Measurements from ENCODE around the gene LMBR1. TPM values are rescaled to one million over a fixed set of nuclear protein-coding genes. Genes with fewer than 3 reads are reported as not detected.

The LMBR1 gene
- total and polyA plus RNA-seq, 2 of the 13 experiments (the other 11 are each of a cell fraction or from before 2014, with no cell fraction given), result 20.9 to 39.6 TPM

DNA sequence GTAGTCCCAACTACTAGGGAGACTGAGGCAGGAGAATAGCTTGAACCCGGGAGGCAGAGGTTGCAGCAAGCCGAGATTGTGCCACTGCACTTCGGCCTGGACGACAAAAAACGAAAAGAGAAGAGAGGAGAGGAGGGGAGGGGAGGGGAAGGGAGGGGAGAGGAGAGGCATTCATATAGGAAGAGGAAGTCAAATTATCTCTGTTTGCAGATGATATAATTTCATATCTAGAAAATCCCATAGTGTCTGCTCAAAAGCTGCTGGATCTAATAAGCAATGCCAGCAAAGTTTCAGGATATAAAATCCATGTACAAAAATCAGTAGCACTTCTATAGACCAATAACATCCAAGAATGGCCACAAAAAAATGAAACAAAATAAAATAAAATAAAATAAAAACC, 120.3 kb downstream of the LMBR1 start:
- Histone ChIP-seq H3K4me3 (replicated peaks in 1 of 3; ENCODE audit: insufficient read depth in 1 of 3, low read depth in 2 of 3, low read length in 3 of 3) (no peak overlapping the region), H3K4me2 (ENCODE audit: low read depth, low read length) (no peak overlapping the region), H3K27ac (ENCODE audit: extremely low read length, insufficient read depth, low read length) (no peak overlapping the region), H4K20me1 (ENCODE audit: insufficient read depth, low read length) (no peaks in the 10 kb centered on the region; the same call in 1 of the 2 replicates), H3K9ac (ENCODE audit: insufficient read depth, low read depth, low read length) (no peak overlapping the region), H2AFZ (ENCODE audit: low read length) (no peak overlapping the region), H3K79me2 (ENCODE audit: insufficient read depth, low read length) (no peaks in the 10 kb centered on the region), H3K9me3 (ENCODE audit: low read length) (no peaks in the 10 kb centered on the region), H3K36me3 (replicated peaks in 1 of 2; ENCODE audit: control insufficient read depth in 1 of 2, insufficient read depth in 2 of 2, low read length in 2 of 2) (no peaks in the 10 kb centered on the region), H3K4me1 (ENCODE audit: insufficient read depth, low read length) (no peaks in the 10 kb centered on the region), H3K27me3 (ENCODE audit: control insufficient read depth in 1 of 2, insufficient read depth in 2 of 2, low read length in 2 of 2) (no peaks in the 10 kb centered on the region)
- intact Hi-C loops (cut with micrococcal nuclease; ENCODE audit: unreplicated experiment), result no loop called here
- 91% methylated on average over 5 of the region's 5 CpGs for WGBS (ENCODE audit: low lambda C conversion rate)
- ATAC-seq, result no peak
- no peak for TF ChIP-seq FOXO1 (CRISPR knock-in tag; IDR thresholded peaks at IDR 0.05)
- TF ChIP-seq HNRNPK (IDR thresholded peaks at IDR 0.05; ENCODE audit: low read depth, low read length, poor library complexity, severe bottlenecking), result peak; percentile 49
- no peak for TF ChIP-seq TAF15 (IDR thresholded peaks at IDR 0.05; ENCODE audit: low read depth, low read length, poor library complexity, severe bottlenecking)
- TF ChIP-seq ZNF224 (CRISPR knock-in tag; IDR thresholded peaks at IDR 0.05), result no peak
- BruUV-seq (replicated peaks), result no TSS peak
- FAIRE-seq, result no peak
- in situ Hi-C loops (cut with HindIII; ENCODE audit: extremely low pct_ligation_motif_present, low pct_unique_long_range_greater_than_20kb), result no loop called here
- ChIA-PET POLR2A (no interaction called here), CTCF (ENCODE audit: low intra/inter-chr PET ratio, low total read pairs) (no interaction called here)
- no peak for DNase-seq (ENCODE audit: low spot score)

DNA sequence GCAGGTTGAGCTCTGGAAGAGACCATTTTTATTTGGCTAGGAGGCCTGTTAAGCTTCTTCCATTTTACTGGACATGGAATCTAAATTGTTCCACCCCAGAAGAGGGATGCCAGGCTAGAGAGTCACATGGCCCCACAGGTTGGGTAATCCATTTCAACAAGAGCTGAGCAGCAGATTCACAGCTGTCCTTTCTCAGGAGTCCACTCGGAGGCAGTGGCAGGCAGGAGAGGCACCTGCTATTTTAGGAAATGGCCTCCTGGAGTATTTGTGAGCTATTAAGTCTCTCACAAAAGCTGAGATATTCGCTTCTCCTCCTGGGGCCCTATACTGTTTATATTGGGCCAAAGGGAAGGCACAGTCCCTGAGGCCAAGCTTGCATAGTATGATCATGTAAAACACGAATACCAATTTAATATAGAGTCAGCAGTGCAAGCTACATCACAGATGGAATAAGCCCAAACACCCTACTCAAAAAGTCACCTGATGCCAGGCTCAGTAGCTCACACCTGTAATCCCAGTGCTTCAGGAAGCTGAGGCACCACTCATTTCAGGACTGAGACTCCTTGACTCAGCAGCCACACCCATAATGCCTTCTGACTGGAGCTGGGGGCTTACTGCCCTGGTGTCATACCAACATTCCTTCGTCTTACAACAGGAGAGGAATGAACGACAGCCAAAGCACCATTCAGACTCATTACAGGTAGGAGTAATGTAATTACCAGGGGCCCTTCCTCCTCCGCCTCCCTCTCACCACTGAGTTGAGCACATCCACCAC, 124.1 kb downstream of the LMBR1 start:
- H3K27ac ChIP-seq (ENCODE audit: extremely low read length, insufficient read depth, low read length), result no peak overlapping the region
- peaks cover 12% of the 10 kb centered on the region for H3K4me1 ChIP-seq (ENCODE audit: insufficient read depth, low read length)
- no peak for DNase-seq (ENCODE audit: low spot score)

More for the DNA sequence above, 124.1 kb downstream of the LMBR1 start:
- POLR2A ChIA-PET, result interaction anchor here (0.8 kb wide), 1 partner anchor 154 kb away, joined by 3 read pairs; no protein-coding TSS in a partner anchor
- ATAC-seq (no peak), FAIRE-seq (no peak)
- TF ChIP-seq FOSL2 (CRISPR knock-in tag; IDR thresholded peaks at IDR 0.05) (no peak), SATB2 (CRISPR knock-in tag; IDR thresholded peaks at IDR 0.05) (no peak), ARNT2 (CRISPR knock-in tag; IDR thresholded peaks at IDR 0.05; ENCODE audit: low read depth) (no peak), ZNF10 (CRISPR knock-in tag; IDR thresholded peaks at IDR 0.05; ENCODE audit: borderline replicate concordance, low read depth) (no peak), KDM3A (CRISPR knock-in tag; IDR thresholded peaks at IDR 0.05; ENCODE audit: low read depth) (no peak), ZIK1 (CRISPR knock-in tag; IDR thresholded peaks at IDR 0.05; ENCODE audit: borderline replicate concordance, low read depth) (no peak), KDM6A (CRISPR knock-in tag; IDR thresholded peaks at IDR 0.05; ENCODE audit: low read depth) (no peak), ZNF574 (CRISPR knock-in tag; IDR thresholded peaks at IDR 0.05) (no peak), SOX6 (IDR thresholded peaks at IDR 0.05) (no peak), SOX6 (CRISPR knock-in tag; IDR thresholded peaks at IDR 0.05) (no peak), HNF4A (CRISPR knock-in tag; IDR thresholded peaks at IDR 0.05) (no peak)
- WGBS (ENCODE audit: low lambda C conversion rate), result 100% methylated on average over 5 of the region's 6 CpGs
- Histone ChIP-seq H3K4me2 (ENCODE audit: low read depth, low read length) (no peak overlapping the region), H4K20me1 (ENCODE audit: insufficient read depth, low read length) (no peaks in the 10 kb centered on the region), H3K79me2 (ENCODE audit: insufficient read depth, low read length) (no peaks in the 10 kb centered on the region), H3K36me3 (replicated peaks in 1 of 2; ENCODE audit: control insufficient read depth in 1 of 2, insufficient read depth in 2 of 2, low read length in 2 of 2) (peaks cover 0 to 3% of the 10 kb centered on the region in 2 experiments; a peak in 1 of 5 replicates), H3K27me3 (ENCODE audit: control insufficient read depth in 1 of 2, insufficient read depth in 2 of 2, low read length in 2 of 2) (no peaks in the 10 kb centered on the region), H3K9me3 (ENCODE audit: low read length) (no peaks in the 10 kb centered on the region), H3K9ac (ENCODE audit: insufficient read depth, low read depth, low read length) (no peak overlapping the region), H3K4me3 (replicated peaks in 1 of 3; ENCODE audit: insufficient read depth in 1 of 3, low read depth in 2 of 3, low read length in 3 of 3) (no peak overlapping the region), H2AFZ (ENCODE audit: low read length) (no peak overlapping the region)
- intact Hi-C loops (cut with micrococcal nuclease; ENCODE audit: unreplicated experiment), result no loop called here
- no TSS peak for BruUV-seq (replicated peaks)
- in situ Hi-C loops (cut with HindIII; ENCODE audit: extremely low pct_ligation_motif_present, low pct_unique_long_range_greater_than_20kb), result loop anchor here (10.0 kb wide), 1 partner anchor 114 kb away; no protein-coding TSS in a partner anchor
- CTCF ChIA-PET (ENCODE audit: low intra/inter-chr PET ratio, low total read pairs), result no interaction called here

All from HepG2 (cell line).